Activated B cell treated with CpG ODN at 0.5 μM for 24 hours (primary cell): ENCODE results near the gene BCDIN3D. TPM values are rescaled to one million over a fixed set of nuclear protein-coding genes. Genes with fewer than 3 reads are reported as not detected.

ENCODE experiments used
- ATAC-seq: fragments of 200-7000 bp; cut with Tn5 transposase; one replicate; pipeline ENCODE4 v1.10.0; 2021; ENCODE audit warnings: low read depth, mild to moderate bottlenecking, moderate library complexity
- CTCF ChIA-PET: fragments of 350-600 bp; sonication (Branson Sonifier 250); formaldehyde crosslinking; loops from one replicate; lab custom pipeline; 2021; ENCODE audit warnings: antibody characterized with exemption; lab: Charles Lee
- POLR2A ChIA-PET: fragments of 350-600 bp; sonication (Branson Sonifier 250); formaldehyde crosslinking; loops from one replicate; lab custom pipeline; 2021; ENCODE audit warnings: antibody characterized with exemption; lab: Charles Lee
- DNase-seq: peaks from one replicate; pipeline ENCODE4 v3.0.0; 2022
- H3K27ac Mint-ChIP-seq: one replicate; pipeline ENCODE4 v1.8.0; 2020; ENCODE audit warnings: mixed read lengths
- H3K27me3 Mint-ChIP-seq: one replicate; pipeline ENCODE4 v1.8.0; 2021; ENCODE audit warnings: mixed read lengths
- H3K36me3 Mint-ChIP-seq: one replicate; pipeline ENCODE4 v1.8.0; 2021; ENCODE audit warnings: low read depth, mixed read lengths
- H3K4me1 Mint-ChIP-seq: one replicate; pipeline ENCODE4 v1.8.0; 2021; ENCODE audit warnings: mixed read lengths
- H3K4me3 Mint-ChIP-seq: one replicate; pipeline ENCODE4 v1.8.0; 2020; ENCODE audit warnings: mild to moderate bottlenecking, mixed read lengths
- H3K9me3 Mint-ChIP-seq: one replicate; pipeline ENCODE4 v1.8.0; 2020; ENCODE audit warnings: mixed read lengths
- intact Hi-C: fragments of 100-400 bp; cut with micrococcal nuclease; formaldehyde crosslinking; loops from one replicate; pipeline ENCODE4 v1.15.1; 2024
- total RNA-seq: library from RNA; stranded (reverse); gene quantifications from 2 replicates; pipeline ENCODE4 v1.2.3, GENCODE V29; 2022
- TF ChIP-seq, protein P1 (sequence below): fragments of 200-600 bp; IDR thresholded peaks from one replicate; pipeline ENCODE4 v1.8.0; 2022; ENCODE audit warnings: antibody characterized with exemption, mild to moderate bottlenecking

The BCDIN3D gene
- total RNA-seq, 1 donor from 2014 or later = 12.0 TPM

DNA sequence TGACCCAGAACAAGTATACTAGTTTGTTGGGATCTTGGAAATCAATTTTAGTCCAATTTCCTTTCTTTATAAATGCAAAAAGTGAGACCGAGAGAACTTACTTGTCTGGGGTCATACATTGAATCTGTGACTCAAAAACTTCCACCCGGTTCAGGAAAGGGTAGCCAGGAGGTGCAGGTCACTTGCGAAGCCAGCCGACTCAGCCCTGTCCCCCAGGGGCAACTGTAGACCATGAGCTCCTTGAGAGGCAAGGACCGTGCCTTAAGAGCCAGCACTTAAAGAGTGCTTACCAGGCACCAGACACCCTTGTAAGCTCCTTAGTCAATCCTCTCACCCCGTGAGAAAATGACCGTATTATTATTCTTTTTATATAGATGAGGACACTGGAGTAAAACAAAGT, 505 bp upstream of the BCDIN3D start:
- ChIA-PET CTCF (interaction anchor here (1.7 to 1.8 kb wide), 2 partner anchors 81 to 102 kb away, joined by 5 to 6 read pairs; partner anchors contain the start of gene TMBIM6), POLR2A (interaction anchor here (0.5 to 2.1 kb wide), 16 partner anchors 14 to 475 kb away, joined by 3 to 24 read pairs (median 3); partner anchors contain the start of genes COX14, NCKAP5L, PRPF40B and SMARCD1)
- Mint-ChIP-seq H3K4me1 (peaks cover 34% of the 10 kb centered on the region), H3K36me3 (peaks cover 8% of the 10 kb centered on the region), H3K27ac (peak overlapping the region; percentile 90), H3K9me3 (no peaks in the 10 kb centered on the region), H3K4me3 (peak overlapping the region; percentile 93), H3K27me3 (peaks cover 4% of the 10 kb centered on the region)
- intact Hi-C loops = loop anchor here (1.0 to 5.0 kb wide), 5 partner anchors 15 to 323 kb away; partner anchors contain the start of genes CERS5, NCKAP5L, PRPF40B and RACGAP1
- ATAC-seq (no peak), DNase-seq (no peak)
- TF ChIP-seq, protein P1, sequence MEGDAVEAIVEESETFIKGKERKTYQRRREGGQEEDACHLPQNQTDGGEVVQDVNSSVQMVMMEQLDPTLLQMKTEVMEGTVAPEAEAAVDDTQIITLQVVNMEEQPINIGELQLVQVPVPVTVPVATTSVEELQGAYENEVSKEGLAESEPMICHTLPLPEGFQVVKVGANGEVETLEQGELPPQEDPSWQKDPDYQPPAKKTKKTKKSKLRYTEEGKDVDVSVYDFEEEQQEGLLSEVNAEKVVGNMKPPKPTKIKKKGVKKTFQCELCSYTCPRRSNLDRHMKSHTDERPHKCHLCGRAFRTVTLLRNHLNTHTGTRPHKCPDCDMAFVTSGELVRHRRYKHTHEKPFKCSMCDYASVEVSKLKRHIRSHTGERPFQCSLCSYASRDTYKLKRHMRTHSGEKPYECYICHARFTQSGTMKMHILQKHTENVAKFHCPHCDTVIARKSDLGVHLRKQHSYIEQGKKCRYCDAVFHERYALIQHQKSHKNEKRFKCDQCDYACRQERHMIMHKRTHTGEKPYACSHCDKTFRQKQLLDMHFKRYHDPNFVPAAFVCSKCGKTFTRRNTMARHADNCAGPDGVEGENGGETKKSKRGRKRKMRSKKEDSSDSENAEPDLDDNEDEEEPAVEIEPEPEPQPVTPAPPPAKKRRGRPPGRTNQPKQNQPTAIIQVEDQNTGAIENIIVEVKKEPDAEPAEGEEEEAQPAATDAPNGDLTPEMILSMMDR = no peak

DNA sequence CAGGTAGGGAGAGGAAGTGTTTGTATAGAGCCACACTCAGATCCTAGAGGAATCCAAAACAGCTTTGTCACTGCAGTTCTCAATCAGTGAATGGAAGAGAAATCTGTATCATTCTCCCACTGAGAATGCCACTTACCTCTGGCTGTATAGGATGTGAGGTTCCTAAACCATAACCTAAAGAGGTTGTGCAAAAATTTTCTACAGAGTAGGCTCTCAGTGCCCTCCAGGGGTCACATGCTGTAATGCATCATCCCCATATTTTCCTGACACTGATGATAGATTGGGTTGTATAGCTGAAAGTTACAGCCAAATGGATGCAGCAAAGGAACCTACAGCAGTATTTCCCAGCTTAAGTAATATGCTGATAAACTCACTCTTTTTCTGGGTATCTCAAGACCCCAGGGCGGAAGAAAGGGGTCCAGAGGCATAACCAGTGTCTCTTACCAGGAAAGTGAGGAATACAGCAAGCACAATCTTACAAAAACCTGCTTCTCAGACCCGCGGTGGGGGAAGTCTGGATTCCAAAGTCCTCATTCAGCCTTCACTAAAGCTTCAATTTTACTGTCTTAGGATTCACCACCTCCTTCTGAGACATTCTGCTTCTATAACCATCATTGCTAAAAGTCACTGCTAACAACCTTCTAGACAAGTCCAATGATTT, 3.8 kb downstream of the BCDIN3D start:
- Mint-ChIP-seq H3K36me3 (peaks cover 16% of the 10 kb centered on the region), H3K4me1 (peaks cover 30% of the 10 kb centered on the region), H3K9me3 (no peaks in the 10 kb centered on the region), H3K27me3 (no peaks in the 10 kb centered on the region), H3K4me3 (no peak overlapping the region), H3K27ac (no peak overlapping the region)
- intact Hi-C loops = loop anchor here (1.0 to 2.0 kb wide), 5 partner anchors 11 to 202 kb away; partner anchors contain the start of gene NCKAP5L
- DNase-seq (no peak), ATAC-seq (peak; percentile 32)
- ChIA-PET POLR2A (interaction anchor here (0.6 to 2.9 kb wide), 6 partner anchors 11 to 481 kb away, joined by 3 to 11 read pairs (median 4); partner anchors contain the start of genes NCKAP5L and TMBIM6), CTCF (interaction anchor here (0.6 to 4.1 kb wide), 11 partner anchors 10 to 201 kb away, joined by 3 to 33 read pairs (median 7); partner anchors contain the start of genes NCKAP5L and TMBIM6)
- TF ChIP-seq, protein P1 = no peak

DNA sequence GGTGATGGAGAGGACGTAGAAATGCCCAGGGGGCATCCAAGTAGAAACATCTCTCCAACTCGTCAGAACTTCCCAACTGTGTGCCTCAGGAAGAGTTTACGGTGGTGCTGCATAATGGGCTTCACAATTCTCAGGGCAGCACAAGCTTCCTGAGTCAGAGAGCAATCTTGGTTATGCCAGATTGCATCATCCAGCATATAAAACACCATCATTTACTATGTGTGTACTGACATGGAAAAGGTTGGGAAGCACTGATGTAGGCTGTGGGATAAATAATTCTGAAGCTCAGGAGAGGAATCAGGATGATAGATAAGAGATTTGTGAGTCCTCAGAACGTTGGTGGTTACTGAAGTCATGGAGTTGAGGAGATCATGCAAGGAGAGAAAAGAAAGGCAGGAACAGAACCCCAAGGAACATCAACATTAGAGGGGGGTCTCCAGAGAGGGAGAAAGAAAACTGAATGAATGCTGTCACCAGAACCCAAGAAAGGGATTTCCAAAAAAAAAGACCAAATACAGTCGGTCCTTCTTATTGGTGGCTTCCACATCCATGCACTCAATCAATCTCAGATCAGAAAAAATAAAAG, 10.0 kb downstream of the BCDIN3D start:
- TF ChIP-seq, protein P1 = no peak
- no peak overlapping the region for H3K27ac Mint-ChIP-seq
- ChIA-PET POLR2A (no interaction called here), CTCF (no interaction called here)
- H3K27me3 Mint-ChIP-seq = no peaks in the 10 kb centered on the region
- no peaks in the 10 kb centered on the region for H3K9me3 Mint-ChIP-seq
- H3K4me1 Mint-ChIP-seq = peaks cover 12% of the 10 kb centered on the region
- peaks cover 6% of the 10 kb centered on the region for H3K36me3 Mint-ChIP-seq
- intact Hi-C loops = no loop called here
- no peak for ATAC-seq
- no peak for DNase-seq
- H3K4me3 Mint-ChIP-seq = no peak overlapping the region

DNA sequence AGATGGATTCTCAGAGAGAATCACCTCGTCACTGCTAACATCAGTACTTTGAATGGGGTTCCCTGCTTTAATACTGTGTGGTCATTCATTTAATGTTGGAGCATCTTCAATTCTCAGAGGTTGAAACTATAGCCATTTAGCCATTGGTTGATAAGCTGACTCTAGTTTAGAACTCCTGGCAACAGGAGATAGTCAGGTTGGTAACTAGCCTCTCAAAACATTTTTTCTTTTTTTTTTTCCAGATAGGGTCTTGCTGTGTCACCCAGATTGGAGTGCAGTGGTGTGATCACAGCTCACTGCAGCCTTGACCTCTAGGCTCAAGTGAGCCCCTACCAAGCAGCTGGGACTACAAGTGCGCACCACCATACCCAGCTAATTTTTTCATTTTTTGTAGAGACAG, 11.2 kb downstream of the BCDIN3D start:
- no peak for ATAC-seq
- TF ChIP-seq, protein P1 = no peak
- POLR2A ChIA-PET = no interaction called here

More for the DNA sequence above, 11.2 kb downstream of the BCDIN3D start:
- Mint-ChIP-seq H3K4me3 (no peak overlapping the region), H3K36me3 (peaks cover 3% of the 10 kb centered on the region), H3K27ac (no peak overlapping the region), H3K27me3 (no peaks in the 10 kb centered on the region), H3K4me1 (peaks cover 20% of the 10 kb centered on the region), H3K9me3 (no peaks in the 10 kb centered on the region)
- intact Hi-C loops = no loop called here
- DNase-seq = no peak
- CTCF ChIA-PET = interaction anchor here (1.8 kb wide), 1 partner anchor 54 kb away, joined by 4 read pairs; no protein-coding TSS in a partner anchor
